ENCODE data around the gene LTBR. TPM values are rescaled to one million over a fixed set of nuclear protein-coding genes. Genes with fewer than 3 reads are reported as not detected.

Gene LTBR
- total RNA-seq, 4 donors from 2014 or later = 174 to 298 (median 196) TPM

DNA sequence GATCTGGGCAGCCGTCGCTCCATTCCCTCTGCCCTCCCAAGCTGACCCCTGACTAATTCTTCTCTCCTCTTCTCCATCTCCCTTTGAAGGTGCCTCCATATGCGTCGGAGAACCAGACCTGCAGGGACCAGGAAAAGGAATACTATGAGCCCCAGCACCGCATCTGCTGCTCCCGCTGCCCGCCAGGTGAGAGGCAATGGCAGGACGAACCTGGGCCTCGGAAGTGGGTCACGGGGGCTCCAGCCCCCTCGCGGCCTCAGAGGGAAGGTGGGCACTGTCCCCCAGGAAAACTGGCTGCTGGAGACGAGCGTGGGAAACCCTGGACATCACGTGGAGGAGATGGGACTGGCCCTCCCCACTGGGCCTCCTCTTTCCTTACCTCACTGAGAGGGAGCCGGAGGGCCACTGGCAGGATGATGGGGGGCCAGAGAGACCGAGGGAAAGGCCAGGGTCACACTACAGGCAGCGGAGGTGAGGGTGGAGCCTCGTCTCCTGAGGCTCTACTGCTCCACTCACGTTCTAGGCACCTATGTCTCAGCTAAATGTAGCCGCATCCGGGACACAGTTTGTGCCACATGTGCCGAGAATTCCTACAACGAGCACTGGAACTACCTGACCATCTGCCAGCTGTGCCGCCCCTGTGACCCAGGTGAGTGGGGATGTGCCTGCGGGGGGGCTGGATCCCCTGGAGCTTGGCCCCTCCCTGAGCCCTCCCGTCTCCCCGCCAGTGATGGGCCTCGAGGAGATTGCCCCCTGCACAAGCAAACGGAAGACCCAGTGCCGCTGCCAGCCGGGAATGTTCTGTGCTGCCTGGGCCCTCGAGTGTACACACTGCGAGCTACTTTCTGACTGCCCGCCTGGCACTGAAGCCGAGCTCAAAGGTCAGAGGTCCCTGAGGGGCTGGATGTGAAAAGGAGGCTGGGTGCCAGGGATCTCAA, 806 bp downstream of the LTBR start:
- H3K4me3 ChIP-seq (ENCODE audit: low read depth, poor library complexity, severe bottlenecking) = peak overlapping the region; percentile 90
- WGBS, 2 donors = 30 to 35% methylated on average over 27 to 36 of the region's 36 CpGs
- TF ChIP-seq CTCF (IDR thresholded peaks at IDR 0.05) (no peak), POLR2A (IDR thresholded peaks at IDR 0.05) (no peak)
- intact Hi-C loops (cut with DNase I; ENCODE audit: low total_unique reads) = no loop called here
- peak in 1 of 2 donors; percentile 88 for DNase-seq (ENCODE audit: low spot score in 2 of 2)

GRCh38 chr12:6386038-6386437, 2.1 kb downstream of the LTBR start:
- DNase-seq (ENCODE audit: low spot score in 2 of 2) = no peak
- TF ChIP-seq CTCF (IDR thresholded peaks at IDR 0.05) (no peak), POLR2A (IDR thresholded peaks at IDR 0.05) (no peak)
- intact Hi-C loops (cut with DNase I; ENCODE audit: low total_unique reads) = no loop called here
- H3K4me3 ChIP-seq (ENCODE audit: low read depth, poor library complexity, severe bottlenecking) = no peak overlapping the region
- 75 to 78% methylated on average over 11 of the region's 11 CpGs for WGBS, 2 donors

GRCh38 chr12:6386491-6386890, 2.5 kb downstream of the LTBR start:
- WGBS, 2 donors = 44 to 51% methylated on average over 1 of the region's 1 CpG
- no peak for DNase-seq (ENCODE audit: low spot score in 2 of 2)
- intact Hi-C loops (cut with DNase I; ENCODE audit: low total_unique reads) = no loop called here
- TF ChIP-seq POLR2A (IDR thresholded peaks at IDR 0.05) = no peak
- TF ChIP-seq CTCF (IDR thresholded peaks at IDR 0.05) = no peak
- no peak overlapping the region for H3K4me3 ChIP-seq (ENCODE audit: low read depth, poor library complexity, severe bottlenecking)

- TF ChIP-seq CTCF (IDR thresholded peaks at IDR 0.05) = no peak
- TF ChIP-seq POLR2A (IDR thresholded peaks at IDR 0.05) = no peak
- no peak for DNase-seq (ENCODE audit: low spot score in 2 of 2)
- H3K4me3 ChIP-seq (ENCODE audit: low read depth, poor library complexity, severe bottlenecking) = no peak overlapping the region
- WGBS, 2 donors = 58 to 77% methylated on average over 7 of the region's 7 CpGs
- intact Hi-C loops (cut with DNase I; ENCODE audit: low total_unique reads) = no loop called here
Measured at GRCh38 chr12:6387541-6387940, 3.6 kb downstream of the LTBR start.

DNA sequence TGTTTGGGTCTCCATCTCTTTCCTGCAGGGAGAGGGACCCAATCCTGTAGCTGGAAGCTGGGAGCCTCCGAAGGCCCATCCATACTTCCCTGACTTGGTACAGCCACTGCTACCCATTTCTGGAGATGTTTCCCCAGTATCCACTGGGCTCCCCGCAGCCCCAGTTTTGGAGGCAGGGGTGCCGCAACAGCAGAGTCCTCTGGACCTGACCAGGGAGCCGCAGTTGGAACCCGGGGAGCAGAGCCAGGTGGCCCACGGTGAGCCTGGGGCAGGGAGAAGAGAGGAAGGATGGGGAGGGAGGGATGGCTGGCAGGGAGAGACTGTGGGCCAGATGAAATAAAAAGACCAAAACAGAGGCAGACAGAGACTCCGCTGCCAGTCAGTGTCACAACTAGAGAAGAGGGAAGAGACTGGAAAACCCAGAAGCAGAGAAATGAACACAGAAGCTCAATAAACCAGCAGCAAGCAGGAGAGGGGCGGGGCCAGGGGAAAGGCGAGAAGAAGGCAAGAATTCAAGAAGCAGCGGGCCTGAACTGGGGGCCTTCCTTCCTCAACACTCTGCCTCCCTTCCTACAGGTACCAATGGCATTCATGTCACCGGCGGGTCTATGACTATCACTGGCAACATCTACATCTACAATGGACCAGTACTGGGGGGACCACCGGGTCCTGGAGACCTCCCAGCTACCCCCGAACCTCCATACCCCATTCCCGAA, 6.3 kb downstream of the LTBR start:
- 72 to 79% methylated on average over 13 to 15 of the region's 15 CpGs for WGBS, 2 donors
- H3K4me3 ChIP-seq (ENCODE audit: low read depth, poor library complexity, severe bottlenecking) = no peak overlapping the region
- DNase-seq (ENCODE audit: low spot score in 2 of 2) = no peak
- intact Hi-C loops (cut with DNase I; ENCODE audit: low total_unique reads) = no loop called here
- TF ChIP-seq POLR2A (IDR thresholded peaks at IDR 0.05) = no peak
- TF ChIP-seq CTCF (IDR thresholded peaks at IDR 0.05) = no peak
